GM21786 (cell line): Measurements from ENCODE around the gene SLC29A4.

Source experiments
- ATAC-seq: cut with Tn5 transposase; IDR thresholded peaks from one replicate; pipeline ENCODE4 v1.9.1; 2021; ENCODE audit not compliant: unreplicated experiment

Gene SLC29A4

GRCh38 chr7:5350600-5351385 lies 68.0 kb downstream of the SLC29A4 start:
- ATAC-seq, result no peak

GRCh38 chr7:5351507-5352265 lies 68.9 kb downstream of the SLC29A4 start:
- ATAC-seq, result no peak

- ATAC-seq, result no peak
Measured at GRCh38 chr7:5352440-5353010, 69.8 kb downstream of the SLC29A4 start.

- no peak for ATAC-seq
Measured at GRCh38 chr7:5354460-5355232, 71.9 kb downstream of the SLC29A4 start.
